PC-3 (cell line): ENCODE data around the gene KCNB1. TPM values are rescaled to one million over a fixed set of nuclear protein-coding genes. Genes with fewer than 3 reads are reported as not detected.

Experiments
- ATAC-seq: fragments of 200-7000 bp; cut with Tn5 transposase; 2 replicates; pipeline ENCODE4 v1.9.1; 2020; ENCODE audit warnings: mild to moderate bottlenecking, moderate library complexity
- BruUV-seq: library from RNA; stranded (reverse); fragments of 400-500 nt; replicated peaks from 2 replicates; lab custom pipeline; 2021; lab: Mats Ljungman, UMichigan
- CTCF ChIA-PET: fragments of 300-600 bp; sonication (Branson Sonifier 250); formaldehyde crosslinking; loops from one replicate; lab custom pipeline; 2022; ENCODE audit warnings: antibody characterized with exemption; lab: Charles Lee
- POLR2A ChIA-PET: fragments of 300-600 bp; sonication (Branson Sonifier 250); formaldehyde crosslinking; loops from one replicate; lab custom pipeline; 2022; ENCODE audit warnings: antibody characterized with exemption; ENCODE audit not compliant: unreplicated experiment; lab: Charles Lee
- DNase-seq: peaks from one replicate; pipeline ENCODE4 v3.0.0-alpha.2; 2015
- H2AFZ ChIP-seq: fragments of 300-600 bp; sonication (generic); 2 replicates; pipeline ENCODE4 v1.6.0; 2016; ENCODE audit warnings: antibody characterized with exemption, low read length
- H3F3A ChIP-seq: fragments of 300-600 bp; sonication (generic); one replicate; pipeline ENCODE4 v1.6.0; 2017; ENCODE audit warnings: antibody characterized with exemption, low read length, control low read depth, mild to moderate bottlenecking; ENCODE audit not compliant: unreplicated experiment
- H3K27ac ChIP-seq: fragments of 300-600 bp; sonication (generic); 2 replicates; pipeline ENCODE4 v1.5.1; 2016; ENCODE audit warnings: mild to moderate bottlenecking, low read length
- H3K27me3 ChIP-seq: fragments of 300-600 bp; sonication (generic); 2 replicates; pipeline ENCODE4 v1.6.1; 2016; ENCODE audit warnings: low read length, mixed read lengths
- H3K36me3 ChIP-seq: fragments of 300-600 bp; sonication (generic); 2 replicates; pipeline ENCODE4 v1.6.1; 2016; ENCODE audit warnings: low read depth, mixed run types, low read length, mixed read lengths
- H3K4me1 ChIP-seq: fragments of 300-600 bp; sonication (generic); 2 replicates; pipeline ENCODE4 v1.5.1; 2016; ENCODE audit warnings: low read length; ENCODE audit not compliant: insufficient read depth
- H3K4me2 ChIP-seq: fragments of 300-600 bp; sonication (generic); 2 replicates; pipeline ENCODE4 v1.6.0; 2016; ENCODE audit warnings: low read length
- H3K4me3 ChIP-seq: fragments of 300-600 bp; sonication (generic); 2 replicates; pipeline ENCODE4 v1.5.1; 2016; ENCODE audit warnings: mild to moderate bottlenecking, low read length, mixed read lengths
- H3K79me2 ChIP-seq: fragments of 300-600 bp; sonication (generic); 2 replicates; pipeline ENCODE4 v1.6.1; 2017; ENCODE audit warnings: low read length, mixed read lengths
- H3K9ac ChIP-seq: fragments of 300-600 bp; sonication (generic); 2 replicates; pipeline ENCODE4 v1.6.0; 2016; ENCODE audit warnings: mild to moderate bottlenecking, low read length
- H3K9me2 ChIP-seq: fragments of 300-600 bp; sonication (generic); replicated peaks from 2 replicates; pipeline ENCODE4 v1.6.1; 2016; ENCODE audit warnings: mixed run types, low read length, mixed read lengths
- H3K9me3 ChIP-seq: fragments of 300-600 bp; sonication (generic); 2 replicates; pipeline ENCODE4 v1.6.1; 2016; ENCODE audit warnings: low read length, mixed read lengths
- H4K20me1 ChIP-seq: fragments of 300-600 bp; sonication (generic); 2 replicates; pipeline ENCODE4 v1.6.1; 2016; ENCODE audit warnings: low read length, mixed read lengths
- CTCF ChIP-seq: fragments of 300-600 bp; sonication (generic); conservative IDR thresholded peaks from 2 replicates; pipeline ENCODE4 v1.5.1; 2017; ENCODE audit warnings: antibody characterized with exemption, low read depth, mild to moderate bottlenecking, low read length
- EZH2 ChIP-seq: fragments of 300-600 bp; sonication (generic); IDR thresholded peaks from one replicate; pipeline ENCODE4 v1.6.1; 2017; ENCODE audit warnings: antibody characterized with exemption, mild to moderate bottlenecking, low read length; ENCODE audit not compliant: unreplicated experiment
- EZH2phosphoT487 ChIP-seq: fragments of 300-600 bp; sonication (generic); IDR thresholded peaks from 2 replicates; pipeline ENCODE4 v1.6.1; 2018; ENCODE audit warnings: mild to moderate bottlenecking, antibody characterized with exemption, low read length, borderline replicate concordance
- intact Hi-C: fragments of 100-400 bp; cut with micrococcal nuclease; formaldehyde crosslinking; loops from 2 replicates; pipeline ENCODE4 v1.9.0; 2023
- total RNA-seq: library from RNA; depleted of rRNA; stranded (reverse); fragments of >200 nt; gene quantifications from 2 replicates; pipeline ENCODE4 v1.2.3, GENCODE V29; 2014

Gene KCNB1
- total RNA-seq, 1 experiment from 2014 or later, result 0.04 TPM

DNA sequence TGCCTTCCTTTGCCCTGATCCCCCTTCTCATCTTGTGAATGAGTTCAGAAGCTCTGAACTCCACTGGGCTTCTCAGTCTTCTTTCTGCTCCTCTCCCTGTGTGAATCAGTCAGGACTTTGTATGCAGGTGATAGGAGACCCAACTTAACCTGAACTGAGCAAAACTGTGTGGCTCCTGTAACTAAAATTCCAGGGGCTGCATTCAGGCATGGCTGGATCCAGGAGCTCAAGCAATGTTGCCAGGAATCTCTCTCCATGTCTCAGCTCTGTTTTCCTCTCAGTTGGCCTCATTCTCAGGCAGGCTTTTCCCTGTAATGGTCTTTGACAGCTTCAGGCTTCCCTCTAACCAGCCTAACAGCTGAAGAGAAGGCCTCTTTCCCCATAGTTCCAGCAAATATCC, 153.7 kb downstream of the KCNB1 start:
- Histone ChIP-seq H3K27me3 (peaks cover 27% of the 10 kb centered on the region; the same call in 1 of the 2 replicates), H3K36me3 (no peaks in the 10 kb centered on the region), H3K9me3 (no peaks in the 10 kb centered on the region), H3K9ac (no peak overlapping the region), H3K4me2 (no peak overlapping the region), H3K4me3 (no peak overlapping the region), H3F3A (no peaks in the 10 kb centered on the region), H2AFZ (no peak overlapping the region), H3K4me1 (peaks cover 4% of the 10 kb centered on the region; the same call in 1 of the 2 replicates), H3K27ac (no peak overlapping the region), H4K20me1 (no peaks in the 10 kb centered on the region), H3K79me2 (no peaks in the 10 kb centered on the region), H3K9me2 (no peaks in the 10 kb centered on the region)
- no peak for DNase-seq
- no peak for ATAC-seq
- CTCF ChIA-PET, result interaction anchor here (0.6 to 0.7 kb wide), 4 partner anchors 8 to 221 kb away, joined by 3 to 6 read pairs (median 4); no protein-coding TSS in a partner anchor
- POLR2A ChIA-PET, result no interaction called here
- no TSS peak for BruUV-seq
- no peak for TF ChIP-seq CTCF
- TF ChIP-seq EZH2, result no peak
- no peak for TF ChIP-seq EZH2phosphoT487
- intact Hi-C loops, result no loop called here

DNA sequence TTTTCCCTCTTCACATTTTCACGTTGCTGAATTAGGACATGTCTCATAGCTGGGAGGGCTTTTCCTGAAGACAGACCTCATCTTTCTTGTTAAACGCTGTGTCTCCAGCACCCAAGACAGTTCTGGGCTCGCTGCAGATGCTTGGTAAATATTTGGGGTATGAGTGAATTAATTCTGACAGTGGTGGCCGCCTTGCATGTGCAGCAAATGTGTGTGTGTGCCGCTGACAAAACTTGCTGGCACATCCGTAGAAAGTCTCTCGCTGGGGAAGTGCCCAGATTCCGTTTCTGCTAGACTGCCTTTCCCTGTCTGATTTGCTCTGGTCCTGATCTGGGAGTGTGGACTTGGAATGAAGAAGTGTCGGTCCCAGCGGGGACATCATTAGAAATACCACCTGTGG, 156.4 kb downstream of the KCNB1 start:
- ChIA-PET CTCF (no interaction called here), POLR2A (no interaction called here)

More for the DNA sequence above, 156.4 kb downstream of the KCNB1 start:
- Histone ChIP-seq H3K27ac (no peak overlapping the region), H4K20me1 (no peaks in the 10 kb centered on the region), H3F3A (no peaks in the 10 kb centered on the region), H3K9ac (no peak overlapping the region), H3K4me1 (peaks cover 8% of the 10 kb centered on the region; the same call in 1 of the 2 replicates), H3K9me2 (no peaks in the 10 kb centered on the region), H2AFZ (peak overlapping the region; percentile 23; the same call in 1 of the 2 replicates), H3K27me3 (peaks cover 25% of the 10 kb centered on the region; the same call in 1 of the 2 replicates), H3K4me2 (no peak overlapping the region), H3K9me3 (no peaks in the 10 kb centered on the region), H3K36me3 (no peaks in the 10 kb centered on the region), H3K79me2 (no peaks in the 10 kb centered on the region), H3K4me3 (no peak overlapping the region)
- intact Hi-C loops, result no loop called here
- TF ChIP-seq EZH2 (no peak), CTCF (no peak), EZH2phosphoT487 (no peak)
- no TSS peak for BruUV-seq
- ATAC-seq, result no peak
- no peak for DNase-seq
